GM12874 (cell line): ENCODE data around the gene NHS.

Source experiments
- TF ChIP-seq, protein P1 (sequence below): IDR thresholded peaks from 2 replicates; pipeline ENCODE4 v1.5.1; 2011; ENCODE audit warnings: low read depth, mild to moderate bottlenecking, control low read depth, low read length, moderate library complexity; ENCODE audit not compliant: insufficient read depth

Gene NHS

DNA sequence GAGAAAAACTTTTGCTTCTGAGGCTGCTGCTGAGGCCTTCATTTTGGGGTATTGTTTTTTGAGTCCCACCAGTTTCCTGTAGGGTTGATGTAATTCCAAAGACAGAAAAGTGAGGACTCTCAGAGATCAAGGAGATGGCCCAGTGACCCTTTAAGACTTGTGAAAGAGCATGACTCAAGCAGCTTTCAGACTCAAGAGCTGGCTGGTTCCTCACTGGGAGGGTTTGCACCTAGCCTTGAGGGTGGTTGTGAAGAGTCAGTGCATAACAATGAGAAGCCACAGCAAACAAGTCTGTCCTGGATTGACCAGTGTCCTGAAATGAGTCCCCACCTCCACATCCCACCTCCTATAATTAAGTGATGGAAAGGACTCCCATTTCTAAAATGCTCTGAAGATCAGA is 89.2 kb downstream of the NHS start:
- TF ChIP-seq, protein P1, sequence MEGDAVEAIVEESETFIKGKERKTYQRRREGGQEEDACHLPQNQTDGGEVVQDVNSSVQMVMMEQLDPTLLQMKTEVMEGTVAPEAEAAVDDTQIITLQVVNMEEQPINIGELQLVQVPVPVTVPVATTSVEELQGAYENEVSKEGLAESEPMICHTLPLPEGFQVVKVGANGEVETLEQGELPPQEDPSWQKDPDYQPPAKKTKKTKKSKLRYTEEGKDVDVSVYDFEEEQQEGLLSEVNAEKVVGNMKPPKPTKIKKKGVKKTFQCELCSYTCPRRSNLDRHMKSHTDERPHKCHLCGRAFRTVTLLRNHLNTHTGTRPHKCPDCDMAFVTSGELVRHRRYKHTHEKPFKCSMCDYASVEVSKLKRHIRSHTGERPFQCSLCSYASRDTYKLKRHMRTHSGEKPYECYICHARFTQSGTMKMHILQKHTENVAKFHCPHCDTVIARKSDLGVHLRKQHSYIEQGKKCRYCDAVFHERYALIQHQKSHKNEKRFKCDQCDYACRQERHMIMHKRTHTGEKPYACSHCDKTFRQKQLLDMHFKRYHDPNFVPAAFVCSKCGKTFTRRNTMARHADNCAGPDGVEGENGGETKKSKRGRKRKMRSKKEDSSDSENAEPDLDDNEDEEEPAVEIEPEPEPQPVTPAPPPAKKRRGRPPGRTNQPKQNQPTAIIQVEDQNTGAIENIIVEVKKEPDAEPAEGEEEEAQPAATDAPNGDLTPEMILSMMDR, result no peak

DNA sequence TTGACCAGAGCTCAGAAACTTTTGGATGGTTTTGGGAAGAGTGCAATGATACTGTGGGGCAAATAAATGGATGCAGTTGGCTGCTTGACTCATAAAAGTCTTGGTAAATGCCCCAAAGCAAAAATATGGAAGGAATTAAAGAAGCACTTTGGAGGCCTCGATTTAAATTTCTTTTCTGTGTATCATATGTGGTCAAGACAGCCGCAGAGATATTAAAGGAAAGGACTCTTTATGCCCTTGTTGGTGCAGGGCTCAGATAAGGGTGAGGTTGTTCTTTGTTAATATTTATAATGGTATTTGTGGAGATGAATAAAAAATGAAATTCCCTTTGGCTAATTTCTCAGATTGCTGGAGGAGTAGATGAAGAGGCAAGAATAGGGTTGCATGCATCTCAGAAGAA is 90.2 kb downstream of the NHS start:
- TF ChIP-seq, protein P1, result no peak

DNA sequence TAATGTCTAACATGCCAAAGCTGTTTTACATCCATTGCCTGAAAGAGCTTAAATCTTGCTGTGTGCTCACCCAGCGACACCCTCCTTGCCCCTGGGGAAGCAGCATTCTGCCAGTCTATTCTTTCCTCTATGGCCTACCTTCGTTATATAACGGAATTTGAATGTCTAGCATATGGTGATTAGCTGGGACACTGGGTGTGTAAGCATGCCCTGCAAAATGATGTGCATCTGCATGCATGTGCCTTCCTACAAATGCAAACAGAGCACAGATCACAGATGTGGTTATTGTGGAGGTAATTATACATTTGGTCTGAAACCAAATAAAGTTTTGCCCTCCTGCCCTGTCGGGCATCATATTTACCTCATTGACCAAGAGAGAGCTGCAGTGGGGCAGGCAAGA is 90.8 kb downstream of the NHS start:
- TF ChIP-seq, protein P1, result no peak

DNA sequence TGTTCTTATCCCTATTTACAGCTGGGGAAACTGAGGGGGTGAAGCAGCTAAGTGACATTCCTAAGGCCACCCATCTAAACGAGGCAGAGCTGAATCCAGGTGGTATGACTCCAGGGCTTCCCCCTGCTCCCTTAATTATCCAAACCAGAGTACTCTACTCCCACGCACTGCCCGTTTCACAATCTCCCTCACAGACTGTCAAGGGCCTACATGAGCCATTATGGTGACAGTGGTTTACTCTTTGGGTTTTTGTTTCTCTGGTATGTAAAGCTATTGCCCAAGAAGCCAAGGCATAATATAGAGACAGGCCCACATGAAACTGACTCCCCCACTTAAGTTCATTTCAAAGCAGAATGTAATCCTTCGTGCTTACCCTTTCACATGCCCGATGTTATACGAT is 95.1 kb downstream of the NHS start:
- TF ChIP-seq, protein P1, result no peak

DNA sequence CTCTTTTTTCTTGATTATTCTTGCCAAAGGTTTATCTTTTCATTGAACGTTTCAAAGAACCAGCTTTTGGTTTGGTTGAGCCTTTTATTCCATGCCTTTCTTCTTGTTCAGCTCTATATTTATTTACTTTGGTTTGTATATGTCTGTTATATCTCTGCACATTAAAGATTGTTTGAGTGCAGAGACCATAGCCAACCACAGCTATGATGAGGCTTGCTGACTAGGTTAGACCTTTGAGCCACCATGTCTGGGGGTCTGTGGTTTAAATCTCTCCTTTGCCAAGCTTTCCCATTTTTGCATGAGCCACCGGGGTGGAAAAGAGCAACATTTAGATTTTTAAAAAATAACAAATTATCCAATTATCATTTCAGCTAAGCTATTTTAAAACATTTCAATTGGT is 96.1 kb downstream of the NHS start:
- TF ChIP-seq, protein P1, result no peak

GRCh38 chrX:17471861-17472260 is 96.9 kb downstream of the NHS start:
- TF ChIP-seq, protein P1, result no peak

- TF ChIP-seq, protein P1, result no peak
These were observed 97.4 kb downstream of the NHS start for GRCh38 chrX:17472424-17472823.

- TF ChIP-seq, protein P1, result no peak
These were observed 98.0 kb downstream of the NHS start for GRCh38 chrX:17473021-17473420.
